GM13976 (cell line): Measurements from ENCODE around the gene IFNL4.
A peak's percentile ranks its signal among the peaks of the same experiment; 100 is the strongest.
"Not testable (repeated sequence)": the region's sequence is repeated elsewhere in the genome, so short reads cannot be mapped to it uniquely, and the experiment has no call there.

ENCODE experiments used
- DNase-seq: peaks from one replicate; pipeline ENCODE4 v3.0.0; 2012; ENCODE audit warnings: low spot score
- in situ Hi-C: fragments of 300-500 bp; cut with MboI; formaldehyde crosslinking; loops from one replicate; pipeline ENCODE4 v1.12.0; 2022; ENCODE audit warnings: low sequenced_read_pairs, mixed read lengths, inconsistent platforms; ENCODE audit not compliant: unreplicated experiment
- TF ChIP-seq, protein P1 (sequence below): IDR thresholded peaks from 2 replicates; pipeline ENCODE4 v1.5.1; 2012; ENCODE audit warnings: borderline replicate concordance, mild to moderate bottlenecking; ENCODE audit not compliant: insufficient read depth; ENCODE audit errors: extremely low read depth, missing control alignments, control extremely low read depth

The IFNL4 gene

GRCh38 chr19:39246951-39247669 is 1.5 kb downstream of the IFNL4 start:
- in situ Hi-C loops, result no loop called here
- TF ChIP-seq, protein P1, sequence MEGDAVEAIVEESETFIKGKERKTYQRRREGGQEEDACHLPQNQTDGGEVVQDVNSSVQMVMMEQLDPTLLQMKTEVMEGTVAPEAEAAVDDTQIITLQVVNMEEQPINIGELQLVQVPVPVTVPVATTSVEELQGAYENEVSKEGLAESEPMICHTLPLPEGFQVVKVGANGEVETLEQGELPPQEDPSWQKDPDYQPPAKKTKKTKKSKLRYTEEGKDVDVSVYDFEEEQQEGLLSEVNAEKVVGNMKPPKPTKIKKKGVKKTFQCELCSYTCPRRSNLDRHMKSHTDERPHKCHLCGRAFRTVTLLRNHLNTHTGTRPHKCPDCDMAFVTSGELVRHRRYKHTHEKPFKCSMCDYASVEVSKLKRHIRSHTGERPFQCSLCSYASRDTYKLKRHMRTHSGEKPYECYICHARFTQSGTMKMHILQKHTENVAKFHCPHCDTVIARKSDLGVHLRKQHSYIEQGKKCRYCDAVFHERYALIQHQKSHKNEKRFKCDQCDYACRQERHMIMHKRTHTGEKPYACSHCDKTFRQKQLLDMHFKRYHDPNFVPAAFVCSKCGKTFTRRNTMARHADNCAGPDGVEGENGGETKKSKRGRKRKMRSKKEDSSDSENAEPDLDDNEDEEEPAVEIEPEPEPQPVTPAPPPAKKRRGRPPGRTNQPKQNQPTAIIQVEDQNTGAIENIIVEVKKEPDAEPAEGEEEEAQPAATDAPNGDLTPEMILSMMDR, result no peak
- peak; percentile 40 for DNase-seq

DNA sequence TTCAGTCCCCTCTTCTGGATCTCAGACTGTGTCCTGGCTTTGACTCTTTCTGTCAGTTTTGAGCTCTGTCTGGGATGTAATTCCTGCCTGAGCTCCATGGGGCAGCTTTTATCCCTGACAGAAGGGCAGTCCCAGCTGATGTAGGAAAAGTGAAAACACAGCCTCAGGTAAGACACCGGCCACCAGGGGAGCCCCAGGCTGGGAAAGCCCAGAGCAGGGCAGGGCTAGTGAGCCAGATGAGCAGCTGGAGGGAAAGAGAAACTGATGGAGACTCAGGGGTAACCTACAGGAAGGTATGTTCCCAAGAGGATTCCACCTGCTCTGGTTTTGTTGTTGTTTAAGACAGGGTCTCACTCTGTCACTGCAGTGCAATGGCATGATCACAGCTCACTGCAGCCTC is 3.5 kb downstream of the IFNL4 start:
- in situ Hi-C loops, DNase-seq: not testable (repeated sequence)

- DNase-seq, in situ Hi-C loops: not testable (repeated sequence)
Observed at GRCh38 chr19:39244410-39245100, 4.1 kb downstream of the IFNL4 start, which contains the start of gene IFNL3. IFNL3 (minus strand) TSS chr19:39245006; CDS start chr19:39244967, 39 bp downstream.

GRCh38 chr19:39243741-39244140 is 4.9 kb downstream of the IFNL4 start:
- DNase-seq, in situ Hi-C loops: not testable (repeated sequence)

GRCh38 chr19:39240421-39240820 is 8.2 kb downstream of the IFNL4 start:
- no peak for DNase-seq
- in situ Hi-C loops, result no loop called here
- TF ChIP-seq, protein P1, result no peak

GRCh38 chr19:39238944-39239343 is 9.7 kb downstream of the IFNL4 start:
- TF ChIP-seq, protein P1, result no peak
- in situ Hi-C loops, result no loop called here
- DNase-seq, result no peak

DNA sequence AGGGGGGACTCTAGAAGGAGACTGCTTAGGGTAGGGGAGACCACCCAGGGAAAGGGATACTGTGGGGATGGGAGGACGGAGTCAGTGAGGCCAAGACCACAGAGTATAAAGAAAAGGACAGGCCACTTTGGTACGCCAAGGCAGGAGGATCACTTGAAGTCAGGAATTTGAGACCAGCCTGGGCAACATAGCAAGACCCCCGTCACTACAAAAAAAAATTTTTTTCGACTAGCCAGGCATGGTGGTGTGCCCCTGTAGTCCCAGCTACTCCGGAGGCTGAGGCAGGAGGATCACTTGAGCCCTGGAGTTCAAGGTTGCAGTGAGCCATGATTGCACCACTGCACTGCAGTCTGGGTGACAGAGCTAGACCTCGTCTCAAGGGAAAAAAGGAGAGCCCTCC is 10.4 kb downstream of the IFNL4 start:
- TF ChIP-seq, protein P1, result no peak
- in situ Hi-C loops, result no loop called here
- DNase-seq, result no peak
